ENCODE results near the gene CEP41. TPM values are rescaled to one million over a fixed set of nuclear protein-coding genes. Genes with fewer than 3 reads are reported as not detected.

The CEP41 gene
- total RNA-seq, 1 donor from 2014 or later: 16.4 TPM

Other genes starting within 250 kb of the CEP41 start
- gene TMEM209, start 235.6 kb downstream of the CEP41 start, total RNA-seq: 22.7 and 23.4 TPM in 2 replicates
- gene SSMEM1, start 233.2 kb downstream of the CEP41 start, total RNA-seq: not detected in 2 replicates
- gene CPA2, start 174.2 kb downstream of the CEP41 start, total RNA-seq: not detected in 2 replicates
- 23.6 and 24.7 TPM in 2 replicates for gene CPA4, start 147.9 kb downstream of the CEP41 start, total RNA-seq
- gene CPA5, start 96.2 kb downstream of the CEP41 start, total RNA-seq: 0.51 TPM in 1 of 2 replicates, not detected in the other
- gene CPA1, start 60.5 kb downstream of the CEP41 start, total RNA-seq: not detected in 2 replicates
- 367 and 380 TPM in 2 replicates for gene MEST, start 51.1 kb upstream of the CEP41 start, total RNA-seq
- gene COPG2, start 227.7 kb upstream of the CEP41 start, total RNA-seq: 31.2 and 33.4 TPM in 2 replicates
- gene TSGA13, start 245.5 kb upstream of the CEP41 start, total RNA-seq: not detected in 2 replicates